ENCODE data around the gene NSD1. TPM values are rescaled to one million over a fixed set of nuclear protein-coding genes. Genes with fewer than 3 reads are reported as not detected.

NSD1 gene
- total RNA-seq, 1 donor from 2014 or later, result 178 TPM

- H3K36me3 Mint-ChIP-seq (ENCODE audit: insufficient read depth), result peaks cover 34% of the 10 kb centered on the region
- peak overlapping the region; percentile 80 for H3K27ac Mint-ChIP-seq
- H3K9me3 Mint-ChIP-seq (ENCODE audit: low read depth), result no peaks in the 10 kb centered on the region
- no peak for DNase-seq (ENCODE audit: low spot score, unreplicated experiment)
- no peak for TF ChIP-seq CTCF (IDR thresholded peaks at IDR 0.05; ENCODE audit: unreplicated experiment)
- peaks cover 2% of the 10 kb centered on the region for H3K4me1 Mint-ChIP-seq (ENCODE audit: low read depth)
- H3K4me3 Mint-ChIP-seq (ENCODE audit: low read depth), result no peak overlapping the region
- H3K27me3 Mint-ChIP-seq, result no peaks in the 10 kb centered on the region
Measured at GRCh38 chr5:177270653-177271052, 137.1 kb downstream of the NSD1 start.

GRCh38 chr5:177271113-177271512, 137.5 kb downstream of the NSD1 start:
- DNase-seq (ENCODE audit: low spot score, unreplicated experiment), result no peak
- Mint-ChIP-seq H3K4me3 (ENCODE audit: low read depth) (no peak overlapping the region), H3K27ac (peak overlapping the region; percentile 80), H3K36me3 (ENCODE audit: insufficient read depth) (peaks cover 31% of the 10 kb centered on the region), H3K9me3 (ENCODE audit: low read depth) (no peaks in the 10 kb centered on the region), H3K4me1 (ENCODE audit: low read depth) (peaks cover 2% of the 10 kb centered on the region), H3K27me3 (no peaks in the 10 kb centered on the region)
- no peak for TF ChIP-seq CTCF (IDR thresholded peaks at IDR 0.05; ENCODE audit: unreplicated experiment)

- Mint-ChIP-seq H3K4me3 (ENCODE audit: low read depth) (no peak overlapping the region), H3K36me3 (ENCODE audit: insufficient read depth) (peaks cover 34% of the 10 kb centered on the region)
Measured at GRCh38 chr5:177275883-177276282, 142.3 kb downstream of the NSD1 start.

GRCh38 chr5:177276886-177277285, 143.3 kb downstream of the NSD1 start:
- TF ChIP-seq CTCF (IDR thresholded peaks at IDR 0.05; ENCODE audit: unreplicated experiment), result no peak
- Mint-ChIP-seq H3K4me3 (ENCODE audit: low read depth) (no peak overlapping the region), H3K4me1 (ENCODE audit: low read depth) (peaks cover 2% of the 10 kb centered on the region), H3K27ac (no peak overlapping the region), H3K9me3 (ENCODE audit: low read depth) (no peaks in the 10 kb centered on the region), H3K27me3 (no peaks in the 10 kb centered on the region), H3K36me3 (ENCODE audit: insufficient read depth) (peaks cover 30% of the 10 kb centered on the region)
- DNase-seq (ENCODE audit: low spot score, unreplicated experiment), result no peak

More at GRCh38 chr5:177275883-177276282, 142.3 kb downstream of the NSD1 start:
- TF ChIP-seq CTCF (IDR thresholded peaks at IDR 0.05; ENCODE audit: unreplicated experiment), result no peak
- DNase-seq (ENCODE audit: low spot score, unreplicated experiment), result no peak
- Mint-ChIP-seq H3K27me3 (no peaks in the 10 kb centered on the region), H3K27ac (no peak overlapping the region), H3K4me1 (ENCODE audit: low read depth) (peaks cover 2% of the 10 kb centered on the region), H3K9me3 (ENCODE audit: low read depth) (no peaks in the 10 kb centered on the region)

DNA sequence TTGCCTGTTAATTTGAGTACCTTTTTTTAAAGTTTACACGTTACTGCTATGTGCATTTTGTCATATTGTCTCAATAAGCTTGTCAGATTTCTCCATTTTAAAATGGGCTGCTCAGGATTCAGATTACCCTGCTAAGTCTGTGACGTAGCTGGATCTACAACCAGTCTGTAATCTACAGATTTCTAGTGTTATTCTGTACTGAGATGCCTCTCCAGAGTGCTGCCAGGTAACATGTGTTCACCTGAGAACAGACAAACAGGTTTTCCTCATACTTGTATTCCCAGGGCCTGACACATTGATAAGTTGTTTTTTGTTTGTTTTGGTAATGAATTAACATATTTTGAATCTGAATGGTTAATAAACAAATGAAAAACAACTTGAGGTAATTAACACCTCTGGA, 154.6 kb downstream of the NSD1 start:
- DNase-seq (ENCODE audit: low spot score, unreplicated experiment), result no peak
- Mint-ChIP-seq H3K27ac (no peak overlapping the region), H3K9me3 (ENCODE audit: low read depth) (no peaks in the 10 kb centered on the region), H3K4me1 (ENCODE audit: low read depth) (no peaks in the 10 kb centered on the region), H3K4me3 (ENCODE audit: low read depth) (no peak overlapping the region), H3K27me3 (no peaks in the 10 kb centered on the region), H3K36me3 (ENCODE audit: insufficient read depth) (peaks cover 34% of the 10 kb centered on the region)
- no peak for TF ChIP-seq CTCF (IDR thresholded peaks at IDR 0.05; ENCODE audit: unreplicated experiment)

Data from progenitor cell of endocrine pancreas (in vitro differentiated cells).